DMS 273 treated with DMSO at 0.1 percent for 48 hours (cell line): ENCODE measurements around the gene IL2RA.

Experiments used
- DNase-seq: peaks from one replicate; lab custom pipeline; 2025; lab: John Stamatoyannopoulos, UW

Gene IL2RA

GRCh38 chr10:6038071-6038631, 24.0 kb downstream of the IL2RA start:
- DNase-seq: no peak

DNA sequence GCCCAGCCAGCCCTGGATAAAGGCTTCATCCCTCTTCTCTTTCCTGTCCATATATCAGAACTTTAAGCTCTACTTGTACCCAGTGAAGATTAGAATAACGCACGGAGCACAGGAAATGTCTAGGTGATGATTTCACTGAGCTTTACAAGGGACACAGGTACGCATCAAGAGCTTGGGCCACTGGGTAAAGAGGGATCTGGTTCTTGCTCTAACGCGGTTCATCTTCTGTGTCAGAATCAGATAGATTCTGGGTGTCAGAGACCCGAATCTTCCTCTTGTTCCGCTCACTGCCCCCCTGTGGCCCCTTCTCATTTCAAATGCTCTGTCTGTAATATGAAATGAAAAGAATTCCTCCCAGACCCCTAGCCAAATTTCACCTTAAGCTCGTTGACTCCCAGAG, 24.7 kb downstream of the IL2RA start:
- DNase-seq: no peak

- no peak for DNase-seq
Observed at GRCh38 chr10:6036861-6037321, 25.3 kb downstream of the IL2RA start.

DNA sequence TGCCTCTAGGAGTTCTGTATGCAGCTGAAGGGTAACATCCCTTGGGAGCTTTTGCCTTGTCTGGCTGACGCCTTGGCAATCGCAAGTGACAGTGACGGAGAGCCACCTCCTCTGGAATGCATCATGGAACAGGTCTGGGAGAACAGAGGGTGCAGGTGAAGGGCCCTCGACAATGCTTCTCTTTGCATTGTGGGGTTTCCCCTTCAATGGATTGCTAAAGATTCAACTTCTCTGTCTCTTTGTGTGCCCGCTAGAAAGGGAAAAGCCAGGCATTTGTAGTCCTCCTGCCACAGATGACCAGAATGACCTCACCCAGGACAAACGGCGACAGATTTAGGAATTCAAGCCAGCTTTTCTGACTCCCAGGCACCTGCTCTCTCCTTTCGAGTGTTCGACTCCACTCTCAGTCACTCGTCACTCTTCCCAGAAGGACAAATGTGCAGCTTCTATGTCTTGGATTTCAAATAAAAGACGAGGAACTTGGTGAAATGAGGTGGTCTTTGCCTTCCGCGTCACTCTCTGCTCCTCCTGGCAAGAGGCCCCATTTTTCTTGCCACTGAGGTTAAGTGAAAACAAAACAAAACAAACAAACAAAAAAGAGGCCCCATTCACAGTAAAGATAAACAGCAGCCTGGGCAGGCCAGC, 26.1 kb downstream of the IL2RA start:
- no peak for DNase-seq

DNA sequence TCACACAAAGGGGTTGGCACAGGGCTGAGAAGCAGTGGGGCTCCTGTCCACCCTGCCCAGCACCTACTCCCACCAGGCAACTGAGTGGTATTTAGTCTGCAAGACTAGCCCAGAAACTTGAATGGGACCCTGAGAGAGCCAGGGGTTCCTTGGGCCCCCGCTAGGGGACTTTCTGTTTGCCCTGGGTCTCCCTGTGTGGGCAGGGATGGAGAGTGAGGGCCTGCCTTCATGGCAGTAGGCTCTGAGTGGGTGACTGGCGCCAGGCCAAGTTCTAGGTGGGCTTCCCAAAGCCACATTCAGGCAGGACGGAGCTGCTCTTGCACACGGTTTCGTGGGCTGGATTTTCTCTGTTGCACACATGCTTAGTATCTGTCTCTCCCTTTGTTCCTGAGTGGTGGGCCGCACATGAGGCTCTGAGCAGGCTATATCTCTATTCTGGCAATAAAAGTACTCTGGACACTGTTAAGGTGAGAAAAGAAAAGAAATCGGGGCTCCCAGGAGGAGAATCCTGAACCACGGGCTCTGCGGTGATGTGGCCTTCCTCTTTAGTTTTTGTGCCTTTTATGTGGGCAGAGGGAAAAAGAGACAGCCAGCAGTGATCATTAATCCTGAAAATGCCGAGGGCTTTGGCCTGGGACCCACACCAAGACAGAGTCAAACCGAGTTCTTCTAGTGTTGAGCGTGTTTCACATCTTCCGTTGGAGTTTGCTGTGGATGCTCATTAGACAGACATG, 26.9 kb downstream of the IL2RA start:
- no peak for DNase-seq

- no peak for DNase-seq
Observed at GRCh38 chr10:6034371-6034770, 27.8 kb downstream of the IL2RA start.

GRCh38 chr10:6033954-6034353, 28.2 kb downstream of the IL2RA start:
- no peak for DNase-seq

DNA sequence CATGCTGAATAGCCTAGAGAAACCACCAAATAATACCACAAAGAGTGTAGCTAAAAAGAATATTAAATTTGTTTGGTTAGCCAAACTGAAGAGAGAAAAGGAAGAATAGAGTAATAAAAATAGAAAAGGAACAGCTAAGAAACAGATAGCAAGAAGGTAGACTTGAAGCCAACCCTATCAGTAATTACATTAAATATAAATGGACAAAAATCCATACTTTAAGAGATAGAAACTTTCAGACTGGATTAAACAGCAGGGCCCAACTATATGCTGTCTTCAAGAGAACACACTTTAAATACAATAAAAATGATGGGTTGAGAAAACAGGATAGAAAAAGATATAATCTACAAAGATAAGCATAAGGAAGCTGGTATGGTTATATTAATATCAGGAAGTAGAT, 31.2 kb downstream of the IL2RA start:
- no peak for DNase-seq

- DNase-seq: no peak
Observed at GRCh38 chr10:6030217-6030616, 31.9 kb downstream of the IL2RA start.

- DNase-seq: no peak
Observed at GRCh38 chr10:6027929-6028328, 34.2 kb downstream of the IL2RA start.

DNA sequence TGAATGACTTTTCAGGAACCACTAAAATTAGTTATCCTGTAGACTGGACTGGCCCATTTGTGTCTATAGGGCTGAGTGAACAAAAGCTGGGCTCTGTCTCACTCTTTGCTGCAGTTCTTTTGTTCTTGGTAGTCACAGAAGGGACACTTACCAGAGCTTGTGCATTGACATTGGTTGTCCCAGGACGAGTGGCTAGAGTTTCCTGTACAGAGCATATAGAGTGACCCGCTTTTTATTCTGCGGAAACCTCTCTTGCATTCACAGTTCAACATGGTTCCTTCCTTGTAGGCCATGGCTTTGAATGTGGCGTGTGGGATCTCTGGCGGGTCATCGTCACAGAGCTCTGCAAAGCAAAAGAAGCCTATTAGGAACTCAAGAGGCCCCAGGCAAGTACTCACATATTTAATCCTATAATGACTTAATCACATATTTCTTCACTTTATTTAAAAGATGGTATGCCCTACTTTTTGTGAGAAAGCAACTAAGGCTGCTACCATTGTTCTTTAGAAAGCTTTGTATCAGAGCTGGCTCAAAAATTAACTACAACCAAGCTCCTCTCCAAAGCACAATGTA, 36.4 kb downstream of the IL2RA start:
- DNase-seq: no peak

DNA sequence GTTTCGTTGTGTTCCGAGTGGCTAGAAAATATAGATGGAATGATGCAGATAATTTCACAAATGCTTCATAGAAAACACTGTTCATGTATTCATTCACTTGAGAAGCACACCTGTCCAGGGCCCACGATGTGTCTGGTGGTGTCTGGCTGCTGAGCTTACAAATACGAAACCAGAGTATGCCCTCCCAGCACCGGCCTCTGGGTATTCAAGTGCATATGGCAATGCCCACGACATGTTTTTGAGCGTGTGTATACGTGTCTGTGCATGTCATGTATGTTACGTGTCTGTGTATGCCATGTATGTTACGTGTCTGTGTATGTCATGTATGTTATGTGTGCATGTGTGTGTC, 37.9 kb downstream of the IL2RA start:
- DNase-seq: no peak

DNA sequence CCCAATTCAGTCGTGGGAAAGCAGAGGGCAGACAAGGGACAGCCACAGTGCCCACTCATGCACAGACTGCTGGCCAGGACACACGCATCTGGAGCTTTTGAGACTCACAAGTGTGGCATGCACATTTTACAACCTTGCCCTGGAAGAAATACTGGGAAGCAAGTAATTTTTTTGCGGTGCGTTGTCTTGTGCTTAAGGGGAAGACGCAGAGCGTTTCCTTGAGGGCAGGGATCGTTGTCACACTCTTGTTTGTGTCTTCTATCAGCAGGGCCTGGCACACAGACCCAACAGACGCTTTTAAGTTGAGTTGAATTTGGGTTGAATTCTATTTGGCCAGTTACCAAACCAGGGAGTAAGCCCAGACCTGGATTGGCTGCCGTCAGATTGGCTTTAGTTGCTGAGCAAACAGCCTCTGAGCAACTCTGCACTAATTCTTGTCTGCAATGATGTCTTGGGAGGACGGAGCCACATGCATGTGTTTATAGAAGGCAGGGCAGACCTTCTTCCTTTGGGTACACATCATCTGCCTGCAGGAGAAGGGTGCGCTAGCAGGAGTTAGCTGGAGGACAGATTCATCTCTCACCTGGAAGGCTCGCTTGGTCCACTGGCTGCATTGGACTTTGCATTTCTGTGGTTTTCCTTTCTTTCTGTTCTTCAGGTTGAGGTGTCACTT, 38.4 kb downstream of the IL2RA start:
- DNase-seq: no peak

GRCh38 chr10:6022660-6023059, 39.5 kb downstream of the IL2RA start:
- DNase-seq: no peak

DNA sequence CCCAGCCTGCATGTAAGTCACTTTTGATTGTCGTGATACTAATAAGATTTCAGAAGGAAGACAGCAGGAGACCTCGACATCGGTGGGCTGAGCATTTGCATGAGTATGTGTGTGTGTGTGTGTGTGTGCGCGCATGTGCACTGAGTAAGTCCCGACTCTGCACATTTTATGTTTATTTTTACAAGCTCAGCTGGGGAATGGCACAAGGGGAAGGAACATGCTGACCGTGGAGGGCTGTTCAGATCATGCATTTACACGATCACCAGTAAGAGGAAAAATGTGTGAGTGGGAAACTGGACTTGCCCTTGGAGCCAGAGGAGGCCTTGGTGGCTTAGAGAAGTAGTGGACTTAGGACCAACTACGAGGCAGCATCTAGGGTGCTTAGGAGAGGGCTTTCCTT, 41.3 kb downstream of the IL2RA start:
- DNase-seq: no peak

DNA sequence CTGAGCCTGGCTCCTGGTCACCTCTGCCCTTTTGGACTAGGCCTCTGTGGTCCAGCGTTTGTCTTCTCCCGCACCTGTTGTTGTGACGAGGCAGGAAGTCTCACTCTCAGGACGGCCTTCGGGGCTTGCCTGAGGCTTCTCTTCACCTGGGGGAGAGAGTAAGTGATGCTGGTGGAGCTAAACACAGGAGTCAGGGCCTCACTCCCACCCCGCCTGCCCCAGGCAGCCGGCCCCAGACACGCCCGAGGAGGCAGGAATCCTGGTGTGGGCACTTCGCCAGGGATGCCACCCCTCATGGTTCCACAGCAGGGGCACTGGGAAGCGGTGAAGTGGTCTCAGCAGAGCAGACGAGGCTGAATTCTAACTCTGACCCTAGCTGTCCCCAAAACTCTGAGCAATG, 42.4 kb downstream of the IL2RA start:
- no peak for DNase-seq

- no peak for DNase-seq
Observed at GRCh38 chr10:6019010-6019782, 43.0 kb downstream of the IL2RA start.

DNA sequence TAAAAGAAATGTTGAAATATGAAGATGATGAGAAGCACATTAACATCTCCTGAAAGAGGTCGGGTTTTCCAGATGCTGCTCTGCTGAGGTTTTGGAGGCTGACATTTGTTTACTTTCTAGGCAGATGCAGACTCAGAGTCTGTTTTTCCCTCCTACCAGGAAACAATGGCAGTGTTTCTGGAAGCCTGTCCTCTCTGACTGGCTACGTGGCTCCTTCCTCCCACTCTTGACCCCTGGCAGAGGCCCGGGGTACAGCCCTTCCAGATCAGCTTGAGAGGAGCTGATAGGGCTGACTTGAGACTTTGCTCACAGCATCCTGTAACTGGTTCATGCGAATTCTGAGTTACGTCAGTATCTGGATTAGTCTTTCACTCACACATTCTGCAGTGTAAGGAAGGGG, 43.7 kb downstream of the IL2RA start:
- DNase-seq: no peak

DNA sequence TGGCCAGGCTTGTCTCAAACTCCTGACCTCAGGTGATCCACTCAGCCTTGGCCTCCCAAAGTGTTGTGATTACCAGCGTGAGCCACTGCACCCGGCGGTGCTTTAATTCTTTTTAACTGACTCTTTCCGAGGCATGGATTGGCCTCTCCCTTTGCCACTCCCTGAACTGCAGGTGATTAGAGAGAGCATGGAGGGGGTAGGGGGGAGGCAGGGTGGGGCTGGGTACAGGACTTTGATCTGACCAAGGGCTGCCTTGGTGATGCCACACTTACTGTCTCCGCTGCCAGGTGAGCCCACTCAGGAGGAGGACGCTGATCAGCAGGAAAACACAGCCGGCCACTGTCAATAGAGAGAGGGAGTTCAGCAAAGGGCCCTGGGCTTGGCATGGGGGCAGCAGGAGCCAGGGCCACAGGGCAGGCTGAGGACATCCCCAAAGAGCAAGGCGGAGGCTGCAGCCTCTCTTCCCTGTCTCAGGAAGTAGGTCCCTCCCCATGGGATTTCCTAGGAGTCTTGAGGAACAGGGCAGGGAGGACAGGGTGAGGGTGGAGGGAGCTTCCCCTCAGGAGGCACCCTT, 44.3 kb downstream of the IL2RA start:
- DNase-seq: no peak

- DNase-seq: no peak
Observed at GRCh38 chr10:6014241-6014761, 47.9 kb downstream of the IL2RA start.
